HCEC 1CT (cell line): Measurements from ENCODE around the gene F12.

Experiments
- DNase-seq: peaks from one replicate; pipeline ENCODE4 v3.0.0-alpha.2; 2017

Gene F12

GRCh38 chr5:177409043-177409801 lies at the start of gene F12:
TSS of gene F12 (minus strand) at chr5:177409564. CDS start at chr5:177409527, 37 bp downstream.
- no peak for DNase-seq

GRCh38 chr5:177458912-177459350 lies 49.6 kb upstream of the F12 start:
- peak; percentile 47 for DNase-seq

GRCh38 chr5:177457852-177458681 lies 48.7 kb upstream of the F12 start:
- DNase-seq, result no peak

DNA sequence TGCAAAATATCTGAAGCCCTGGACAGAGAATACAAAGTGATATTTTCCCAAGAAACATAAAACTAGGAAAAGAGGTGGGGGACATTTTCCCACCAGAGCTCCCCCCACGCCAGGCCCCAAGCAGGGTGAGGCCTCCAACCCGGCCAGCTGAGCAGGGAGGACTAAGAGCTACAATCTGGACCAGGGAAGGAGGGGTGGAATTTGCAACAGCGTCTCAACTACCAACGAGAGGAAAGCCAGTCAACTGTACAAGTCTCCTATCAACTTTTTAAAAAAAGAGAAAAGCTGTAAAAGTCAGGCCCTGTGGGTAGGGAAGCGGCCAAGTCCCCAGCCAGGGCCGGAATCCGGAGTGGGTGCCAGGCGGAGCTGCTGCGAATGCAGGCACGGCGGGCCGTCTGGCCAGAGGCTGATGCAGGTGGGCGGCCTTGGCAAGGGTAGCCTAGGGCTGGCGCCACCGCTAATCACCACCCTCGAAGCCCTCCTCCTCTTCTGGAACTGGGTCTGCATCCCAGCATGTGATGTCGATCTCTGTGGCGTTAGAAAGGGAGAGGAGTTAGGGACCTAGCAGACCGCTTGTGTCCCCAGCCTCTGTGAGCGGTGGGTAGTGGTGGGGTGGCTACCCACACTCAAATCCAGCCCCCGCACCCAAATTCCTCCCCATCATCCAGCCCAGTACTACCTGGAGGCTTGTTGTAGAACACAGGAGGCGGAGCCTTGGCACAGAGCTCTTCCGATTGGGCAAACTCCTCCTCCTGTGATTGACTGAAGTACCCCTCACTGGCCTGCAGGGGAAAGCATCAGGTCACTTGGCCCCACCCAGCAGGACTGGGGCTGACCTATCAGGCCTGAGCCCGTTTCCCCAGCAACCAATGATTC lies 47.9 kb upstream of the F12 start:
- DNase-seq, result peak; percentile 98

GRCh38 chr5:177456591-177456964 lies 47.2 kb upstream of the F12 start:
- DNase-seq, result no peak

GRCh38 chr5:177455661-177456590 lies 46.6 kb upstream of the F12 start:
- DNase-seq, result peak; percentile 78

GRCh38 chr5:177455036-177455660 lies 45.8 kb upstream of the F12 start:
- peak; percentile 58 for DNase-seq

DNA sequence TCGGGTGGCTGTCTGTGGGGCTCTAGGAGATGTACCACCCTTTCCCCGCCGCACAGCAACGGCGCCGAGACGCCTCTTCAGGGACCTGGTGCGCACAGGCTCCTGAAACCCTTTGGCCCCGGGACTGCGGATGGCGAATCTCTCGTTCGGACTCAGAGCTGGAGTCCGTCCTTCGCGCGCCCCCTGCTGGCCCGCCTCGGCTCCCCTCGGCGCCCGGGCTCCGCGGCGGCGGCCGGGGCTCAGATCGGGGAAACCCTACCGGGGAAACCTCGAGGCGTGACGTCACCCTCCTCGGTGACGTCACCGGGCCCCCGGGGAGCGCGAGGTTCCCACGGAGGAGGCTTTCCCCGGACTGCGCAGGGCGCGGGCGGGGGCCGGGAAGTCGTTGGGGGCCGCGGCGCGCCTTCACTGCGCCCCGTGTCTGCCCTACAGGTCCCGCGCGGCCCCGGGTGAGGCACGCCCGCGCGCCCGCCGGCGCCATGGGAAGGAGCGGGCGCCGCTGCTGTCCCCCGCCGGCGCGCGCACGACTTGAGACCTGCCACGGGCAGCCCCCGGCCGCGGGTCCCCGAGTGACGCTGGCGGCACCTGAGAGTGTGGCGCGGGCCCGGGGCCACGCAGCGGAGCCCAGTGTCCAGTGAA lies 45.2 kb upstream of the F12 start:
- DNase-seq, result peak; percentile 82

- DNase-seq, result no peak
These were observed 44.6 kb upstream of the F12 start for GRCh38 chr5:177453852-177454396.

DNA sequence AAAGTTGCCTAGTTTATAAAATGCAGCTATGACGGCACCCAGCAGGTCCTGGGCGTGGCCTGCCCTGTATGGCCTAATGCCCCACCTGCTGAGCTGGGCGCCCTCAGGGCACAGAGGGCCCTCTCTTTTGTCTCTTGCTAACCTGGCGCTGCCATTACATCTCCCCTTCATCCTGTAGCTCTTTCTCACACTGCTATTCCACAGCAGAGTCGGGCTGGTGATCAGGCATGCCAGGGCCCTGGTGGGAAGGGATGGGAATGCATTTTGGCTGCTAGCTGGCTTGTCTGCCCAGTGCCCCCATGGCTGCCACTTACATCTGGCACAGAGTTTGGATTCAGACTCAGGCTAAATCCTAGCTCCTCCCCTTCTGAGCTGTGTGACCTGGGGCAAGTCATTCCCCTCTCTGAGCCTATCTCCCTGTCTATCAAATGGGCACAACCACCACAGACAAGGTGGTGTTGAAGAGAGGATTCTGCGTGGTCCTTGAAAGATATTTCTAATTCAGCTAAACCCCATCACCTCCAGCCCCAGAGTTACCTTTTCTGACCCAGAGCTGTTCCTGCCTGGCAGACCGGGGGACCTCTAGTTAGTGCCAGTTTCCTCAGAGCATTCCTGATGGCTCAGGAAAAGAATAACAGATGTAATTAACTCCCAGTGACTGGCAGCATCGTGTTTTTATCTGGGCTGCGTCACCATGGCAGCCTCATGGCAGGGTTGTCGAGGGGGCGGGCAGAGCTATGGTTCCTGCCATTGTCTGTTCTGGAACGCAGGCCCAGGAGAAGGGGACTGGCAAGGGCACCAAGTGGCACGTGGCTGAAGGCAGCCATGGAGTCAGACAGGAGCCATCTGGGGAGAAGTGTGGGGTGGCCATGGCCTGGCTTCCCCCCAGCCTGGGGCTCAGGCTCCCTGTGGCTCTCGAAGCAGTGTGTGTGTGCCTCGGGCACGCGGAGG lies 43.6 kb upstream of the F12 start:
- no peak for DNase-seq

GRCh38 chr5:177450667-177451424 lies 41.5 kb upstream of the F12 start:
- DNase-seq, result no peak

GRCh38 chr5:177449140-177450061 lies 40.0 kb upstream of the F12 start:
- no peak for DNase-seq

GRCh38 chr5:177448244-177448950 lies 39.0 kb upstream of the F12 start:
- no peak for DNase-seq

DNA sequence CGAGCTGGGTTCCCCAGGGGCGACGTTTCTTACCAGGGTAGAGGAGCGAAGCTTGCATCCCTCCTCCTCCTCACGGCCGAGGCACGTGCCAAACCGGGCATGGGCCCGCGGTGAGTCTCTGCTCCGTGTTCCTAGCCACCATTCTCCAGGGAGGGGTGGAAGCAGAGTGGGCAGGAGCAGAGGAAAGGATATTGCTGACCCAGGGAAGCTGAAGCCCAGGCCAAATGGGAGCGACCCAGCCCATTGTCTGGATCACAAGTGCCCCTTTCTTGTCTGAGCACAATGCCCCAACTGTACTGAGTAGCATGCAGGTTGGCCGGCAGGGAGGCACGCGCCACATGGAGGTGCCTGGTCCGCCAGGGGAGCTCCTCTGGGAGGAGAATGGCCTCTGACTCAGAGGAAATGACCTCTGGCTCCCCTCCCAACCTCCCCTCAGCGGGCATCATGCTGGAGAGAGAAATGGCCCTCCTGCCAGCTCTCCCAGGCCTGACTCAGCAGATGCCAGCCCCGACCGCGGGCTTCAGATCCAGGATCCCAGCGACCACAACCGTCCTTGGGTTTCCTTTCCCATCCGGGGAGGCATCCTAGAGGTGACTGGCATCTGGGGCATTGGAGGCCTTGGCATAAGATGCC lies 38.4 kb upstream of the F12 start:
- peak; percentile 83 for DNase-seq

GRCh38 chr5:177447066-177447610 lies 37.8 kb upstream of the F12 start:
- peak; percentile 51 for DNase-seq
